Measurements from ENCODE around the gene ZNF197.
A peak's percentile ranks its signal among the peaks of the same experiment; 100 is the strongest.
"Not testable (repeated sequence)": the region's sequence is repeated elsewhere in the genome, so short reads cannot be mapped to it uniquely, and the experiment has no call there.

The ZNF197 gene

DNA sequence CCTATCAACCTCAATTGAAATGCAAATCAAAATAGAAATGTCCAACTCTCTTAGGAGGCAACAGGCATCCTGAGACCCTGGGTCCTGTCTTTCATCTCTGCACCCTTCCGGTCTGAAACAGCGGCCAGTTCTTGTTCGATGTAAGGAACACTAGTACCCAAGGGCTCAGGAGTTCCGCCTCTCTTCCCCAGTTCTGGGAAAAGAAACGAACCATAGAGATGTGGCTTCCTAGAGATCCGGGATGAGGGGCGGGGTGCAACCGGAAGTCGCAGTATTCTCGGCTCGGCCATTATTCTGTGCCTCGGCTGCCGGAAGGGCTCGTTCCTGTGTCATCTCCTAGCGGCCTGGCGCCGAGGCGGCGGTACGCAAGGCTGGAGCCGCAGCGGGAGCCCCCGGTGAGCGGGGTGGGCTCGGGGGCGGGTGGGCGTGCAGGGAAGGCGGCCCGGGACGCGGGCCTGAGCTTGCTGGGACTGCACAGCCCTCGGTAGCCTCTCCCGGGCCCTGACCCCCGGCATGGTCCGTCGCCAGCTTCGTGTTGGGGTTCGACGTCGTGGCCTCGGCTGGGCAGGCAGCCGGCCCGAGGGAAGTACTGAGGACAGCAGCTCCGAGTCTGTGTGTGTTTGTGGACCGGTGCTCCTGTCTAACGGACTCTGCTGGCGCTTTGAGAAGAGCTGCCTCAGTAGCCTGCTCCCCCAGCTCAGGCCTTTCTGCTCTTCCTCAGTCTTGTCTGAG is at the start of gene ZNF197:
TSS of gene ZNF197 (plus strand) at position 288 of the 732 bp plus-strand sequence. CDS start 4,119 bp downstream, outside the sequence.
- peak; percentile 87 for DNase-seq (ENCODE audit: low read depth)

DNA sequence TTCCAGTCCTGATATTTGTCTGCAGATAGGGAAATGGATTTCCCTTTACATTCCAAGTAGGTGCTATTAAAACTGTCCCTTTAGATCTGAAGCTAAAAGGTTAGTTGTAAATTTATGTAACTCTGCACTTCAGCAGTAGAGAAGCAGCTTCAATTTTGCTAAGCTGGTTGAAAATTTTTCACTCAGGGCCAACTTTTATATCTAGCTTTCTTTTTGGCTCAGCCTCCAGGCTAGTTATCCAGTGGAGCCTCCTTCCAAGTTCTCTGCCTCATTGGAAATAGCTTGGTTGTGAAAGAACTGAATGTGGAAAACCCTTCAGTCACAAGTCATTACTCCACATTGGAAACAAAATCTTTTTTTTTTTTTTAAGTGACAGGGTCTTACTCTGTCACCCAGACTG is 48.2 kb upstream of the ZNF197 start:
- no peak for DNase-seq (ENCODE audit: low read depth)

DNA sequence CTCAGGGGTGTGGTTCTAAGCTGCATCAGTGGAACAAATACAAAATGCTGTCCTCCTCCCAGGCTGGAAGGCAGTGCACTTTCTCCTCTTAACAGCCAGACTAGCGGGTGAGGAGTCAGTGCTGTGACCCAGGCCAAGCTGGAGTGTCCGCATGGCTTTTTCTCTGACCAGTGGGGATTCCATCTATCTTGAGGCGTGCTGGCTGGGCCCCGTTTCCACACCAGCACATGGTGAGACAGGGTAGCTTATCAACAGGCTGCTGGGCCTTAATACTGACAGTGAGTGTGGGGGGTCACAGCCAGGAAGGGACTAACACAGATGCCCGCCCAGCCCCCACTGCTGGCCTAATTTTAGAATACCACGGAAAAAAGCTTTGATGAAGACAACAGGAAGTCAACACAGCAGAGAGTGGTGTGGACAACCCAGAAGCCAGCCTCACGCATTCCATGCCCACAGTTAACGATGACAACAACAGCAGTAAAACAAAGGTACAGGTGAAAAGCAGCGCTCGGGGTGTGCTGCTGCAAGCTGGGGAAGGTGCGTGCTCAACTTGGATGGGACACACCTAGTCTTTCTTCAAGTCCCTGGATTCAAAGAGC is 47.4 kb upstream of the ZNF197 start:
- DNase-seq (ENCODE audit: low read depth) = not testable (repeated sequence)

DNA sequence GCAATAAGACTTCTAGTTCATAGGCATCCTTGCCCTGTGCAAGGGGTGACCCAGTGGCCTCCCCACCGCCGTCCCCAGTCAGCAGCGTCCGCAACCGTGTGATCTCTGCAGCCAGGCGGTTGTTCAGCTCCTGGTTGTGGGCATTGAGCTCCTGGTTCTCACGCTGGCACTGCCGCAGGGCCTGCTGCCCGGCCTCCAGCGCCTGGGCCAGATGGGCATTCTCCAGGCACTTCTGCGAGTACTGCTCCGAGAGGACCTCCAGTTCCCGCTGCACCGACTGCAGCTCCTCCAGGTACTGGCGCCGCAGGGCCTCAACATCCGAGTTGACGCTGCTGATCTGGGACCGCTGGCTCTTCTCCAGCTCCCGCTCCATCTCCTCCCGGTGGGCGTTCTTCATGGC is 46.5 kb upstream of the ZNF197 start:
- DNase-seq (ENCODE audit: low read depth) = not testable (repeated sequence)

DNA sequence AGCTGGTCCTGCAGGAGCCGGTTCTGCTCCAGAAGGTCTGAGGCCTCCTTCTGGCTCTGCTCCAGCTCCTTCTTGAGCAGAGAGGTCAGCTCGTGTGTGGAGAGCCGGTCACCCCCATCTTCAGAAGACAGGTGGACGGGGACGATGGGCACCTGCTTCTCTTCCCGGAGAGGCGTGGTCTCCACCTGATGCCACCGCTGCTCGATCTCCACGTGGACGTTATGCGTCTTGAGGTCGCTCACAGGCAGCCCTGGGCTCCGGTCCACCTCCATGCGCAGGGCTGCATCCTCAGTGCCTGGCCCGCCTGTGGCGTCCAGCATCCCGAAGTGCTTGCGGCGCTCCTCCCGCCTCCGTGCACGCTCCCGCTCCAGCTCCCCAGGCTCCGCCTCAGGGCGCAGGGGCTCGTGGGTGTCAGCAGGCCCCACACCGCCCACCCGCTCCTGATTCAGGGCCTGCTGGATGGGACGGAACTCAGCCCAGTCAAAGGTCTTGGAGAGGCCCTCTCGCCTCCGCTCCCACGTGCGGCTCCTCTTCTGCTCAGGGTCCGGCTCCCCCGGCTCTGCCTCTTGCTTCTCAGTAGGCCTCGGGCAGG is 45.8 kb upstream of the ZNF197 start:
- DNase-seq (ENCODE audit: low read depth) = not testable (repeated sequence)

DNA sequence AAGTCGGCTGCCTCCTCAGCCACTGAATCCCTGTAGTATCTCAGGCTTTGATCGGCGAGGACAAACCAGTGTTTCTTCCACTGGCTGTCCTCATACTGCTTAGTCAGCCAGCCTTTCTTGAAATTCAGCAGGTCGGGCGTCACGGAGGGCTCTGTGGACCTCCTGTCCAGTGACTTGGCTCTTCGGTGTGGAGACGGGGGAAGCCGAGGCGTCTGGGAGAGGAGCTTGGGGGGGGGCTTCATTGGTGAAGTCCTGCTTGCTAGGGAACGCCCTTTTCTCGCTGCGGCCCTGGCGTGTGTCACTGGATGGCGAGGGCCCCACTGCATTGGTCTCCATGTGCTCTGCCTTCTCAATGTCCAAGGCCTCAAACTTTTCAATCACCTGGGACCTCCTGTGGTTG is 45.1 kb upstream of the ZNF197 start:
- DNase-seq (ENCODE audit: low read depth) = not testable (repeated sequence)

DNA sequence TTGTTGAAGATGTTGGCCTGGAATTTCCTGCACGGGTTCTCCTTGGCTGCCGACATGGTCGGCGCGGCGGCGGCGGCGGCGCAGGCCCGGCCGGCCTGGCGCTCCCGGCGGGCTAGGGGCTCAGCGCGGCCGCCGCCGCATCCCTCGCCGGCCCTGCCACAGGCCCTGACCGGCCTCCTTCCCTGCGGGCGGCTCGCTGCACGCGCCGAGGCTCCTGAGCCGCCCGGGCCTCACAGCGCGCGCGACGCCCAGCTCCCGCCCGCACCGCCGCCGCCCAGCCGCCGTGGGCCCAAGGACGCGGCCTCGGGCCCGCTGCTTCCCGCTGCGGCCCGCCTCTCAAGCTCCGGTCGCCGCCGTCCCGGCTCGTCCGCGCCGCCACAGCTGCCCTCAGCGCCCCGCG is 43.9 kb upstream of the ZNF197 start:
- DNase-seq (ENCODE audit: low read depth) = not testable (repeated sequence)

DNA sequence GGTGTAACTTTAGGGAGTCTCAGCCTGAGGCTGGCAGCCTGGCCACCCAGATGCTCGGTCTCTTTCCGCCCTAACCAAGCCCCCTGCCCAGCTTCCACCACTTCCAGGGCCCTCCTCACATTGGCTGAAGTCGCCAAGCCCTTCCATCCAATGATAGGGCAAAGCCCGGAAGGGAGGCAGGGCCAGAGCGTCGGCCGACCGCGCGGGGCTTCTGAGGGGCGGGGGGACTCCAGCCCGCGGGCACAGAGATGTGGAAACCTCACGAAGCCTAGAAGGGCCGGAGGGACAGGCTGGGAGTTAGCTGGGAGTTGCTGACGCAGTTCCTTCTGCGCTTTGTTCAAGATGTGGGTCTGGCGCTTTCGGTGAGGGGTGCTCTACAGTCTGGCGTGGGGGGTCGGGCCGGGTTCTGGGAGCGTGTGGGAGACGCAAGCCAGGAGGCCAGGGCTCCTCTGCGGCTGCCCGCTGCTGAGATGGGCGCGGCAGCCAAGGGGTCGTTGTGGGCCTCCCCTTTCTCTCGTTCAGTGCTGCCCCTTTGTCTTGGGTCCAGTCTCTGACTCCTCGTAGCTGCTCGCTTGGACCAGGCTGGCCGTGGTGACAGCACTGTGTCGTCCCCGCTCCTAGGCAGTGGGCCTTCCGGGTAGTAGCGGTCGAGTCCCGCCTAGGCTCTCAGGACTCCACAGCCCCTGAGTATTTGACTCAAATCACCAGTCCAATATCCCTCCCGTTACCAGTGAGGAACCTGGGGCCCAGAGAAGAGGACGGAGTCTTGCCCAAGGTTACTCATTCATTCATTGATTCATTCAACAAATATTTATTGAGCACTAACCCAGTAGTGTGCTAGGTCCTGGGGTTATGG is 40.0 kb upstream of the ZNF197 start, which contains the start of gene ZNF660:
TSS of gene ZNF660 (plus strand) at position 319 of the 856 bp plus-strand sequence. CDS start 9,230 bp downstream, outside the sequence.
- no peak for DNase-seq (ENCODE audit: low read depth)

DNA sequence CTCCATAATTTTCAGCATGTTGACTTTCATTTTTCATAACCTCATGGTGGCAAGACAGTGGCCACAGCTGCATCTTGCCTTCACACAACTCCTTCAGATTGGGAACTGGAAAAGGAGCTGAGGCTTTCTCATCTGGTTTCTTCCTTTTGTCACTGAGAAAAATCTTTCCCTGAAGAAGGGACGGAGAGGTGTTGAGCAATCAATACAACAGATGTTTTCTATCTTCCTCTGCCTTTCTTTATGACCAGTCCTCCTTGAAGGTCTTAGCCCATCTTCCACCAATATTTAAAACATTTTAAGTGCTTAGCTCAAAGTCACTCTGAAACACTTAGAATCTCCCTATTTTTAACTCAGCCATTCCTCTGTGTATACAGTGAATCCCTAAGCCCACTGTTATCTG is 28.2 kb upstream of the ZNF197 start:
- DNase-seq (ENCODE audit: low read depth) = no peak

DNA sequence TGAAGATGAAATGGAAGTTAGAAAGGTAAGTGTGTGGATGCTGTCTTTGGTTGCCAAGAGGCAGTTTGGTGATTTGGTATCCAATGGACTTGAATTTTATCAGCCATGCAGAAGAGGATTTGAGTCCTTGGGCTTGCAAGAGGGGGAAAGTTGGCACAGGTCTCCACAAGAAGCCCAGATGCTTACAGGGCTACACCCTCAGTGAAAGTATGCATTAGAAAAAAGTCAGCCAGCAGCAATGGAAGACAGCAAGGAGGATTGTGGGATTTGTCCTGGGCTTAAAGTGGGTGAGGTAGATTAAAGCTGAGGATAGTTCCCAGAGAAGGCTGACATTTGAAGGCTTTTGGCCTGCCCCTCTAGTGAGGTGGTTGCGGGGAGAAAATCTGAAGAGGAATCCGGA is 23.1 kb upstream of the ZNF197 start:
- no peak for DNase-seq (ENCODE audit: low read depth)

DNA sequence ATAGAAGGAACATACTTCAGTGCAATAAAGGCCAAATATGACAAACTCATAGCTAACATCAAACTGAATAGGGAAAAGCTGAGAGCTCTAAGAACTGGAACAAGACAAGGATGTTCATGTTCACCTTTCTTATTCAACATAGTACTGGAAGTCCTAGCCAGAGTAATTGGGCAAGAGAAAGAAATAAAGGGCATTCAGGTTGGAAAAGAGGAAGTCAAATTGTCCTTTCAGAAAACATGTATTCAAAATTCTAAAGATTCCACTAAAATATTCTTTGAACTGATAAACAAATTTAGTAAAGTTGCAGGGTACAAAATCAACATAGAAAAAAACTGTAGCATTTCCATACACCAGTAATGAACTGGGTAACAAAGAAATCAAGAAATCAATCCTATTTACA is 12.2 kb upstream of the ZNF197 start:
- no peak for DNase-seq (ENCODE audit: low read depth)

DNA sequence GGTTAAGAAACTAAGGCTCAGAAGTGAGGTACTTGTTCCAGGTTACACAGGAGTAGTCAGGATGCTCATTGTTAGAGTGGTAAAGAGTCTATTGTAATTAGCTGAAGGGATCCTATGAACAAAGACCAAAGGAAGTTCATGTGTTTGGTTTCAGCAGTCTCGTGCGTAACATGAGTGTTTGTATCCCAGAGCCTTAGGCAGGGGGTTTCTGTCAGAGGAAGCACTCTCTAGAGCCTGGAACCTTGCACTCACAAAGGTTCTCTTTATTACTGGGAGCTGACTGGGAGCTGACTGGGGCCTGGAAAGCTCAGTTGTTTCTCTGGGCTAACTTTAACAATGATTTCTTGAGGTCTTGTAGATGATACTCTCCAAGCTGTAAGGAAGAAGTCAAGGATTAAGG is 3.9 kb downstream of the ZNF197 start:
- DNase-seq (ENCODE audit: low read depth) = no peak

DNA sequence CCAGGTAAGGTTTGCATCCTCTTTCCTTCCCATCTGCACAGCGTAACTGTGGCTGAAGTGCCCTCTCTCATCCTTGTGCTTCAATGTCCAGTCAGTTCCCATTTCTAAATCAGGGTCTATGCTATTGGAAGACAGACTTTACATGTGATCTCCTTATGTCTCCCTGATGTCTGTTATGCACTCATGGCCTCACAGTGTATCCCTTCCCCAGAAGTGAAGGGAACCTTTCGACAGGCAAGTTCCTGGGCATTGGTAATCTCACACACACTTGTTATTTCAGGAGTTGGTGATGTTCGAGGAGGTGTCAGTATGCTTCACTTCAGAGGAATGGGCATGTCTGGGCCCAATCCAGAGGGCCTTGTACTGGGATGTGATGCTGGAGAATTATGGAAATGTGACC is 7.4 kb downstream of the ZNF197 start:
- DNase-seq (ENCODE audit: low read depth) = no peak

DNA sequence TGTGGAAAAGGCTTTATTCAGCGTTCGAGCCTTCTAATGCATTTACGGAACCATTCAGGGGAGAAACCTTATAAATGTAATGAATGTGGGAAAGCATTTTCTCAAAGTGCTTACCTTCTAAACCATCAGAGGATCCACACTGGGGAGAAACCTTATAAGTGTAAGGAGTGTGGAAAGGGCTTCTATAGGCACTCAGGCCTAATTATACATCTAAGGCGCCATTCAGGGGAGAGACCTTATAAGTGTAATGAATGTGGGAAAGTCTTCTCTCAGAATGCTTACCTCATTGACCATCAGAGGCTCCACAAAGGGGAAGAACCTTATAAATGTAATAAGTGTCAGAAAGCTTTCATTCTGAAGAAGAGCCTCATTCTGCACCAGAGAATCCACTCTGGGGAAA is 17.5 kb downstream of the ZNF197 start:
- no peak for DNase-seq (ENCODE audit: low read depth)

DNA sequence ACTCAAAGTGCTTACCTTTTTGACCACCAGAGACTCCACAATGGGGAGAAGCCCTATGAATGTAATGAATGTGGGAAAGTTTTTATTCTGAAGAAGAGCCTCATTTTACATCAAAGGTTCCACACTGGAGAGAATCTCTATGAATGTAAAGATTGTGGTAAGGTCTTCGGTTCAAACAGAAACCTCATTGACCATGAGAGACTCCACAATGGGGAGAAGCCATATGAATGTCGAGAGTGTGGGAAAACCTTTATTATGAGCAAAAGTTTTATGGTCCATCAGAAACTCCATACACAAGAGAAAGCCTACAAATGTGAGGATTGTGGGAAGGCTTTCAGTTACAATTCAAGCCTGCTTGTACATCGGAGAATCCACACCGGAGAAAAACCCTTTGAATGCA is 18.2 kb downstream of the ZNF197 start:
- no peak for DNase-seq (ENCODE audit: low read depth)

DNA sequence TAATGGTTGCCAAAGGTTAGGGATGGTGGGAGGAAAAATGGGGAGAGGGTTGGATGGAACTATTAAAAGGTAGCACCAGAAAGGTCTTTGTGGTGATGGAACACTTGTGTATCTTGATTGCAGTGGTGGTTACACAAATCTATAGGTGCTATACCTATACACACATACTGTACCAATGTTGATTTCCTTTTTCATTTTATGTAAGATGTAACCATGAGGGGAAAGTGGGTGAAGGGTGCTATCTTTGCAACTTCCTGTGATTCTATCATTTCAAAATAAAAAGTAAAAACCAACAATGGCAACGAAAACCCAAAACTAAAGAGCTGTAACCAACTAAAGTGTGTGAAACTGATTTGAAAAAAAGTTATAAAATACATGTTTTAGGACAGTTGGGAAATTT is 22.9 kb downstream of the ZNF197 start:
- no peak for DNase-seq (ENCODE audit: low read depth)

DNA sequence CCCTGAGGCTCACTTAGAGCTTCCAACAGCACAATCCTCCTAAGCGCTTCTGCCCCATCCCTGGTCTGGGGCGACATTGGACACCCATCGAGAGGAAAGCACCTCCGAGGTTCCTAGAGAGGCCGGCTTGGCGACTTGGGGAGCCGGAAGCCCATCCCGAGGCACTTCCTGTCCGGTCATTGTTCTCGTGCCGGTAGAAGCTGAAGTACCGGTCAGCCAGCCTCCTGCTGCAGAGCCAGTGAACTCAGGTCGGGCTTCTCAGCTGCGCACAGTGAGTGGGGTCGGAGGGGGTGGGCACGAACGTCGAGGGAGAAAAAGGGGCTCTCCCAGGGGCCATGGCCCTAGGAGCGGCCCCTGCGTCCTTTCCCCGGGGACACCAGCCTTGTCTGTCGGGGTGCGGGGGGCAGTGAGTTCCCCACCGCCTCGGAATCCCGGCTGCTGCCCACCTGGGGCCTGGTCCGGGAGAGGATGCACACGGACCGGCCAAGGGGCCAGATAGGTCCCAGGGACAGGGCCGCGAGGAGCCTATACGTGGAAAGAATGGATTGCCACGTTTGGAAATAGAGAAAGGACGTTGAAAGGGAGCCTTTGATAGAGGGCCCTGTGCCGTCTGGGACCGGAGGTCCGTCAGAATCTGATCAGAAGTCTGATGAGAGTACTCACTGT is 23.9 kb downstream of the ZNF197 start, which contains the start of gene ZNF35:
TSS of gene ZNF35 (plus strand) at position 169 of the 666 bp plus-strand sequence. CDS start 2,336 bp downstream, outside the sequence.
- DNase-seq (ENCODE audit: low read depth) = peak; percentile 81

DNA sequence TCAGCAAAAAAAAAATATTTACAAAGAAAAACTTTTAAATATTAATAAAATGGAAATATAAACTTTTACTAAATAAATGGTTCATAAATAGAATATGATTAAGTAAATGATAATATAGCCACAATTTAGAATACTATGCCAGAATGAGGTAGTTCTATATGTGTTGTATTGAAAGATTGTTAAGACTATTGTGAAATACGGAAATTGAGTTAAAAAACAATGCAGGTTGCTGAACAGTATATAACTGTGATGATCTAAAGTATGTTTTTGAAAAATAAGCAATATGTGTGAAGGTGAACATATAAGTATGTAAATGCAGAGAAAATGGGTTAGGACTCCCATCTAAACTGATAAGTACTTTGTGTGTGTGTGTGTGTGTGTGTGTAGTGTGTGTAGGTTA is 24.9 kb downstream of the ZNF197 start:
- DNase-seq (ENCODE audit: low read depth) = no peak

DNA sequence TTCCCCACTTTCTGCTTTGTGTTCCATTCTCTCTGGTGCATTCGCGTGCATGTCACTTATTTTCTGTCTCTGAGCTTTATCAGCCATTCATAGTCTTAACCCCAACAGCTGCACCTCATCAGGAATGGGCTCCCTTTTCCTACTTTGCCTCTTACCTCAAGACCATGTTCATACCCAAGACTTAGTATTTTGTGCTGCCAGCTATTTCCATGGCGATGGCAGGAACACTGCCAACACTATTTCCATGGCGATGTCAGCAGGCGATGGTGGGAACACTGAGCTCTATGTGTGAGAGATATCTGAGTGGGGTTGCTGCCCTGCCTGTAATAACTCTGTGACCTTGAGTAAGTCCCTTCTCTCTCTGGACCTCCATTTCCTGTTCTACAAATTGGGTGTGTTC is 29.2 kb downstream of the ZNF197 start:
- no peak for DNase-seq (ENCODE audit: low read depth)

DNA sequence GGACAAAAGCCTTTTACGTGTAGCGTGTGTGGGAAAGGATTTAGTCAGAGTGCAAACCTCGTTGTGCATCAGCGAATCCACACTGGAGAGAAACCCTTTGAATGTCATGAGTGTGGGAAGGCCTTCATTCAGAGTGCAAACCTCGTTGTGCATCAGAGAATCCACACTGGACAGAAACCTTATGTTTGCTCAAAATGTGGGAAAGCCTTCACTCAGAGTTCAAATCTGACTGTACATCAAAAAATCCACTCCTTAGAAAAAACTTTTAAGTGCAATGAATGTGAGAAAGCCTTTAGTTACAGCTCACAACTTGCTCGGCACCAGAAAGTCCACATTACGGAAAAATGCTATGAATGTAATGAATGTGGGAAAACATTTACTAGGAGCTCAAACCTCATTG is 34.2 kb downstream of the ZNF197 start:
- DNase-seq (ENCODE audit: low read depth) = no peak

DNA sequence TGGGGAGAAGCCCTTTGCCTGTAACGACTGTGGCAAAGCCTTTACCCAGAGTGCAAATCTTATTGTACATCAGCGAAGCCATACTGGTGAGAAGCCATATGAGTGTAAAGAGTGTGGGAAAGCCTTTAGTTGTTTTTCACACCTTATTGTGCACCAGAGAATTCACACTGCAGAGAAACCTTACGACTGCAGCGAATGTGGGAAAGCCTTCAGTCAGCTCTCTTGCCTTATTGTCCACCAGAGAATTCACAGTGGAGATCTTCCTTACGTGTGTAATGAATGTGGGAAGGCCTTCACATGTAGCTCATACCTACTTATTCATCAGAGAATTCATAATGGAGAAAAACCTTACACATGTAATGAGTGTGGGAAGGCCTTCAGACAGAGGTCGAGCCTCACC is 34.6 kb downstream of the ZNF197 start:
- no peak for DNase-seq (ENCODE audit: low read depth)

DNA sequence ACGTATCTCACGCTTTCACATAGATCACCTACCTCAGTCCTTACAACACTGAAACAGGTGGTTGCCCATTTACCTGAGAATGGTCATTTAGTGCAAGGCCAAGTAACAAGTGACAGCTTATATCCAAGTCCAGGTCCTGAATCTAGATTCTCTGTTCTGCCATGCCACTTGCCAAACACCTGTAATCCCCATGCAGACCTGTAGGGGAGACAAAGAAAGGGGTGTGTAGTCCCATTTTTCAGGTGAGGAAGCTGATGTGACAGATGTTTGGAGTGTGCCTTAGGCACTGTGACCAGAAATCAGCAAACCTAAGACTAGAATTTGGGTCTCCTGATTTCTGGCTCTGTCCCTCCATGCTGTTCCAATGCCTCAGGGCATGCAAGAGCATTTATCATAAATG is 36.4 kb downstream of the ZNF197 start:
- no peak for DNase-seq (ENCODE audit: low read depth)
